Measurements from ENCODE around the gene TCF3.
"Not testable (repeated sequence)": the region's sequence is repeated elsewhere in the genome, so short reads cannot be mapped to it uniquely, and the experiment has no call there.

TCF3 gene

GRCh38 chr19:1652471-1653299 is at the start of gene TCF3:
Gene TCF3, minus strand, starts transcription at chr19:1652615. Its CDS starts 2,367 bp downstream, at chr19:1650248.
- peak; percentile 91 for DNase-seq (ENCODE audit: low spot score)

GRCh38 chr19:1700733-1701663 is 48.6 kb upstream of the TCF3 start:
- no peak for DNase-seq (ENCODE audit: low spot score)

- no peak for DNase-seq (ENCODE audit: low spot score)
Observed at GRCh38 chr19:1699998-1700732, 47.8 kb upstream of the TCF3 start.

GRCh38 chr19:1699386-1699785 is 47.0 kb upstream of the TCF3 start:
- no peak for DNase-seq (ENCODE audit: low spot score)

- no peak for DNase-seq (ENCODE audit: low spot score)
Observed at GRCh38 chr19:1698636-1699035, 46.2 kb upstream of the TCF3 start.

- DNase-seq (ENCODE audit: low spot score): not testable (repeated sequence)
Observed at GRCh38 chr19:1695481-1695880, 43.1 kb upstream of the TCF3 start.

- no peak for DNase-seq (ENCODE audit: low spot score)
Observed at GRCh38 chr19:1691589-1692290, 39.3 kb upstream of the TCF3 start.

- DNase-seq (ENCODE audit: low spot score): peak; percentile 47
Observed at GRCh38 chr19:1690699-1691307, 38.4 kb upstream of the TCF3 start.

- not testable (repeated sequence) for DNase-seq (ENCODE audit: low spot score)
Observed at GRCh38 chr19:1685785-1686184, 33.4 kb upstream of the TCF3 start.

GRCh38 chr19:1685046-1685445 is 32.6 kb upstream of the TCF3 start:
- no peak for DNase-seq (ENCODE audit: low spot score)

- DNase-seq (ENCODE audit: low spot score): no peak
Observed at GRCh38 chr19:1684573-1684912, 32.1 kb upstream of the TCF3 start.

- no peak for DNase-seq (ENCODE audit: low spot score)
Observed at GRCh38 chr19:1683869-1684572, 31.6 kb upstream of the TCF3 start.

- no peak for DNase-seq (ENCODE audit: low spot score)
Observed at GRCh38 chr19:1680976-1681375, 28.6 kb upstream of the TCF3 start.

- DNase-seq (ENCODE audit: low spot score): no peak
Observed at GRCh38 chr19:1678073-1678472, 25.7 kb upstream of the TCF3 start.

GRCh38 chr19:1676351-1677266 is 24.2 kb upstream of the TCF3 start:
- DNase-seq (ENCODE audit: low spot score): no peak

GRCh38 chr19:1675633-1676350 is 23.4 kb upstream of the TCF3 start:
- DNase-seq (ENCODE audit: low spot score): no peak

- no peak for DNase-seq (ENCODE audit: low spot score)
Observed at GRCh38 chr19:1674293-1674679, 21.9 kb upstream of the TCF3 start.

- no peak for DNase-seq (ENCODE audit: low spot score)
Observed at GRCh38 chr19:1673645-1674292, 21.4 kb upstream of the TCF3 start.
